HEK293T (cell line): ENCODE data around the gene KIR2DL1.
"Not testable (repeated sequence)": the region's sequence is repeated elsewhere in the genome, so short reads cannot be mapped to it uniquely, and the experiment has no call there.

Experiments used
- ARNT ChIP-seq: fragments of 450-650 bp; IDR thresholded peaks from 2 replicates; pipeline ENCODE4 v1.6.1; 2017; ENCODE audit warnings: mild to moderate bottlenecking
- BHLHE40 ChIP-seq: fragments of 450-650 bp; IDR thresholded peaks from 2 replicates; pipeline ENCODE4 v1.6.1; 2016; ENCODE audit warnings: mild to moderate bottlenecking, moderate library complexity, borderline replicate concordance
- CTBP1 ChIP-seq: fragments of 450-650 bp; IDR thresholded peaks from 2 replicates; pipeline ENCODE4 v1.6.1; 2016; ENCODE audit warnings: borderline replicate concordance
- ELF4 ChIP-seq: fragments of 450-650 bp; IDR thresholded peaks from 2 replicates; pipeline ENCODE4 v1.6.1; 2017; ENCODE audit warnings: antibody characterized with exemption
- FOXK2 ChIP-seq: fragments of 450-650 bp; IDR thresholded peaks from 2 replicates; pipeline ENCODE4 v1.6.1; 2016; ENCODE audit warnings: mild to moderate bottlenecking
- FOXM1 ChIP-seq: fragments of 450-650 bp; IDR thresholded peaks from 2 replicates; pipeline ENCODE4 v1.6.1; 2017; ENCODE audit warnings: mild to moderate bottlenecking, borderline replicate concordance
- HDGF ChIP-seq: fragments of 450-650 bp; IDR thresholded peaks from 2 replicates; pipeline ENCODE4 v1.6.1; 2017; ENCODE audit warnings: antibody characterized with exemption, borderline replicate concordance
- SP1 ChIP-seq: fragments of 450-650 bp; IDR thresholded peaks from 2 replicates; pipeline ENCODE4 v1.6.1; 2017
- SUZ12 ChIP-seq: fragments of 450-650 bp; IDR thresholded peaks from 2 replicates; pipeline ENCODE4 v1.6.1; 2016; ENCODE audit warnings: mild to moderate bottlenecking

DNA sequence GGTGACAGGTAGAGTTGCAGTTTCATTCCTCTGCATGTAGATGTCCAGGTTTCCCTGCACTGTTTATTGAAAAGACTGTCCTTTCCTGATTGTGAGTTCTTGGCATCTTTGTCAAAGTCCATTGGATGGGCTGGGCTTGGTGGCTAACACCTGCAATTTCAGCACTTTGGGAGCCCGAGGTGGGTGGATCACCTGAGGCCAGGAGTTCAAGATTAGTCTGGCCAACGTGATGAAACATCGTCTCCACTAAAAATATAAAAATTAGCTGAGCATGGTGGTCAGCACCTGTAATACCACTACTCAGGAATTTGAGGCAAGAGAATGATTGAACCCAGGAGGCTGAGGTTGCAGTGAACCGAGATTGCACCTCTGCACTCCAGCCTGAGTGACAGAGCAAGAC lies 8.3 kb downstream of the KIR2DL1 start:
- not testable (repeated sequence) for TF ChIP-seq FOXM1, HDGF, ARNT, SP1, BHLHE40, CTBP1, SUZ12, ELF4, FOXK2
